ENCODE results near the gene TMEM94.
"Not testable (repeated sequence)": the region's sequence is repeated elsewhere in the genome, so short reads cannot be mapped to it uniquely, and the experiment has no call there.

TMEM94 gene

DNA sequence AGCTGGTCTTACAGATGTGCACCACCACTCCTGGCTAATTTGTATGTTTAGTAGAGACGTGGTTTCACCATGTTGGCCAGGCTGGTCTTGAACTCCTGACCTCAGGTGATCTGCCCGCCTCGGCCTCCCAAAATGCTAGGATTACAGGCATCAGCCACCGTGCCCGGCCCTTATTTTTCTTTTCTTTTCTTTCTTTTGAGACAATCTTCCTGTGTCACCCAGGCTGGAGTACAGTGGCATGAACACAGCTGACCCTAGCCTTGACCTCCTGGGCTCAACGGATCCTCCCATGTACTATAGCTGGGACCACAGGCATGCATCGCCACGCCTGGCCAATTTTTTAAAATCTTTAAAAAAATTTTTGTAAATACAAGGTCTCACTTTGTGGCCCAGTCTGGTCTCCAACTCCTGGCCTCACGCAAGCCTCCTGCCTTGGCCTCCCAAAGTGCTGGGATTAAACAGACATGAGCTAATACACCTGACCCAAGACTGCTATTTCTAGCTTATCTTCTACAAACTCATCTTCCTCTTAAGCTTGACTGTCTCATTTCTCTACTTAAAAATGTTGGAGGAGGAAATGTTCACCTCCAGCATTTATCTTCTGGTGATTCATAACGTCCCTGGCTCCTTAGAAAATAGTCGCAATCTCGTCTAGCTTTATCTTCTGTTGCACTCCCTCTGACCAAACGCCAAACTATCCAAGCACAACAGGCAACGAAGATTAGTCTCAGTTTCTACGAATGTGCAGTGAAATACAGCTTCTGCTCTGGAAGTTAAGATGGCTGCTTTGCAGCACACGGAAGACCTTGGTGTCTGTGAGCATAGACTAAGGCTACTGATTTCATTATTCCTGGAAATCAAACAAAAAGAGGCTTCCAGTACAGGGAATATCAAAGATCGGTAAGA is 8.2 kb upstream of the TMEM94 start:
- DNase-seq: no peak

DNA sequence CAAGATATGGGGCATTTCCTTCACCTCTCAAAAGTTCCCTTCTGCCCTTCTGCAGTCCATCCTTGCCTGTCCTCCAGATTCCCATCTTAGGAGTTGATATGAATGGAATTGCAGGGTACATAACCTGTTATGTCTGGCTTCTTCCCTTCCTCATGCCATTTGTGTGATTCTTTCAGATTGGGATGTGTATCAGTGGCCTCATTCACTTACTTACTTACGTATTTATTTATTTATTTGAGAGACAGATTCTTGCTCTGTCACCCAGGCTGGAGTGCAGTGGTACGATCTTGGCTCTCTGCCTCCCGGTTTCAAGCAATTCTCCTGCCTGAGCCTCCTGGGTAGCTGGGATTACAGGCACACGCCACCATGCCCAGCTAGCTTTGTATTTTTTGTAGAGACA is 6.2 kb upstream of the TMEM94 start:
- no peak for DNase-seq

DNA sequence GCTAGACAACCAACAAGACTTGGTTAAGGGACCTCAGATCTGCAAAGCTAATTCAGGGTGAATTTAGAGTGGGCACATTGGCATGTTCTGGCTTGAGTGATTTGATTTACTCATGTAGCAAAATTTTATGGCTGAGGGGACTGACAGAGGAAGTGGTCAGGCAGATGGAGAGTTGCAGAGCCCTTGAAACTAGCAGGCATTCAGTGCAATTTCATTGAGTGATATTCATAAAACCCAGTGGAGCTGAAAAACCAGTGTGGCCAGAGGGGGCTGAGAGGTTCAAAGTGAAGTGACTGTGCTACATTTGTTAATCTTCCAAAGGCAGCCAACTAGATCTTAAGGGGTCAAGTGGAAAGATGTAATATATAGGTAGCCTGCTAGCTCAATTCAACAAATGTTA is 2.2 kb upstream of the TMEM94 start:
- DNase-seq: no peak

DNA sequence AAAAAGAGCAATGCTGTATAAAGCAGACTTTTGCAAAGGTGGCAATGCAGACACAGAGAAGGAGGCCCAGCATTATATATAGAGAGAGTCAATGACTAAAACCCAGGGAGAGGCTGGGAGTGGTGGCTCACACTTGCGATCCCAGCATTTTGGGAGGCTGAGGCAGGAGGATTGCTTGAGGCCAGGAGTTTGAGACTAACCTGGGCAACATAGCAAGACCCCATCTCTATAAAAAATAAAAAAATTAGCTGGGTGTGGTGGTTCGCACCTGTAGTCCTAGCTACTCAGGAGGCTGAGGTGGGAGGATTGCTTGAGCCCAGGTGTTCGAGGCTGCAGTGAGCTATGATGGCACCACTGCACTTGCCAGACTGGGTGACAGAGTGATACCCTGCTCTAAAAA is 1.8 kb upstream of the TMEM94 start:
- DNase-seq: not testable (repeated sequence)

DNA sequence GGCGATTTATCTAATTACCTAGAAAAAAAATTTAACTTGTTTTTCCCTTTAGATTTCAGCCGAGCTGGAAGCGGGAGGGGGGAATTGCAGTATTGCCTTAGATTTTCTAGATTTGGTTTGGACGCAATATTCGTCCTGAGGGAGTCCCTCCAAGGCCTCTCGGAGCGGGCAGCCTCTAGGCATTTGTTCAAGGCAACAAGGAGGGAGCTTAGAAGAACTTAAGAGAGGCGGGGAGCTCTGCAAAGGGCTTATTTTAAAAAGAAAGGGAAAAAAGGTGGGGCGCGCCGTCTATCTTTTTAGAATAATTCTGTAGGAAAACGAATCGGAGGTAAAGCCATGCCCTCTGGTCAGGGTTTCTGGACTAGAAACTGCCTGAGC is 407 bp upstream of the TMEM94 start:
- no peak for DNase-seq

DNA sequence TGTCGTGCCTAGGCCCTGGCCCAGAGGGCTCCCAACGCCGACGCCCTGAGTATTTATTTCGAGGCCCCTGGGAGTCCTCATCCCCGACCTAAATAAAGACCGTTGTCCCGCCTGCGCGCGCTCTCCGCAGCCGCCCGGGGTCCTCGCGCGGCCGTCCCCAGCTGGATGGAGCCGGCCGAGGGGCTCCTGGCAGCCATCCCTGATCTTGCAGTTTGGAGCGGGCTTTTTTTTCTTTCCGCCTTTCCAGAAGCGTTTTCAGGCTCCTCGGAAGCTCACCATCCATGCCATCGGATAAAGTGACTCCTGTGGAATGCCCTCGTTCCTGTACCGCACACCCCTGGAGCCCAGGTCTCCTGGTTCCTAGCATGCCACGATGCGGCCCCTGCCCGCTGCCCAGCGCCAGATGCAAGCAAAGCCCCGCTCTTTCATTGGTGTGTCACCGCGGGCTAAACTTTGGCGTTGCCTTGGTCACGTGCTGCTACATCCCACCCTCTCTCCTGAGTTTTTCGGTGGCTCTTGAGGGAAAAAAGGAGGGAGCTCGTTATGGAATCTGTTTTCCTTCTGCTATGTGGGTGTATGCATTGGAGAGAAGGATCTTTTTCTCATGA is 716 bp downstream of the TMEM94 start:
- peak; percentile 54 for DNase-seq

DNA sequence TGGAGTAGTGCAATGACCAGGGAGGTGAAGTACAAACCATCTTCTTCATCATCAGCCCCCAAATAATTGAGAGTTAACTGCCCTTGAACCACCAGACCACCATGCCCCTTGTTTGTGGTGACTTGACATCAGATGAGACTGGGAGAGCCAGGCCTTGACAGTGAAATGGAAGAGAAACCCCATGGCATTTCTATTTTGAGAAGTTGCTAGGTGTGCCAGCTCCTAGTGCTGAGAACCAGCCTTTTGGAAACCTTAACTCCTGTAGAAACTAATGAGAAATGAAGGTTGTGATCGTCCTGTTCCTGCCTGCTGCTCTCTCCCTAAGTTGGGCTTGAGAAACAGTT is 2.8 kb downstream of the TMEM94 start:
- DNase-seq: no peak

DNA sequence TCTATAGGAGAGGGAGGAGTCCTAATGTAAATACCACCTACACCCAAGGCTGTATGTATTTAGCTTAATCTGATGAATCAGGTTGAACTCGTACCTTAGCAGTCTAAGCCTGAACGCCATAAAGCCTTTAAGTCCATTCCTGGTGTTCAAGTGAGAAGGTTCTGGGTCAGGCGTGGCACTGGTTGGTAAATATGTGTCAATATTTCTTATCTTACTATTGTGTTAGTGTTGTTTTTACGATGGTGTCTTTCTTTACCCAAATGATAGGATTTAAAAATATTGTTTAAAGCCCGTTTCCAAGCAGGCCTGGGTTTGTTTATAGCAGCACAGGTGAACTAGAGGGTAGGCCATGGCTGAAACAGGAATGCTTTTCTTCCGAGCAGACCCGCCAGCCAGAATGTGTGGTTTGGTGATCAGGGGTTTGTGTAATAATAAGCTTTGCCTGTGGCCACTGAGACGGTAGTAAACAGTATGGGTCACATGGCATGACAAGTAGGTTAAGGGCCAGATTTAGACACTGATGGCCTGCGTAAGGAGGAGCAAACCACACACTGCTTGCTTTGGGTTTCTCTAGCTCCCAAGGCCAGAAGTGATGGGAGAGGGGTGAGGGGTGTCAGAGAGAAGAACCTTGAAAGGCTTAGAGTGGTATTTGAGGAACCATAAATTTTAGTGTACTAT is 3.3 kb downstream of the TMEM94 start:
- no peak for DNase-seq

DNA sequence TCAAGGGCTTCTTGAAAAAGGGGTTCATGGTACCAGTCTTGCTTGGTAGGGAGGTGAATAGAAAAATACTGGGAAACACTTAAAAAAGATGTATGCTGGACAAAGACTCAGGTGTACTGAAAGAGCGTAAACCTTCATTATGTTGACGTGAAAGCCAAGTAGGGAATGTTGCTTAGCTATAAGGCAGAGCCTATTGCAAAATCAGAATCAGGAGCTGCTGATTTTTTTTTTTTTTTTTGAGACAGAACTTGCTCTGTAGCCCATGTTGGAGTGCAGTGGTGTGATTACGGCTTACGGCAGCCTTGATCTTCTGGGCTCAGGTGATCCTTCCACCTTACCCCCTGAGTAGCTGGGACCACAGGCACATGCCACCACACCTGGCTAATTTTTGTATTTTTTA is 3.9 kb downstream of the TMEM94 start:
- DNase-seq: no peak

DNA sequence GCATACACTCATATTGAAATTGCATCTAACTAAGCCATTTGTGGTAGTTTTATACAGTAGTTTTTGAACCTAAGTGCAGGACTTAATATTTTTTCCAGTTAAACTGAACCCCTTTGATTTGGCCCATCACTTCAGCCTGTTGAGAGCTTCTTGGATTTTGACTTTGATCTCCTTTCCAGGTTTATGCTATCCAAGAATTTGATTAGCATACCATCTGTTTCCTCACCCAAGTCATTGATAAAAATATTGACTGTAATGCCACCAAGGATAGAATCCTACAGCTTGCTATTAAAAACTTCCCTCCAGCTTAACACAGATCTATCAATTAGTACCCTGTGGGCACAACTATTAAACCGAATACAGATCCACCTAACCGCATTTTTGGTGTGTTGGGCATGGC is 7.2 kb downstream of the TMEM94 start:
- DNase-seq: no peak

DNA sequence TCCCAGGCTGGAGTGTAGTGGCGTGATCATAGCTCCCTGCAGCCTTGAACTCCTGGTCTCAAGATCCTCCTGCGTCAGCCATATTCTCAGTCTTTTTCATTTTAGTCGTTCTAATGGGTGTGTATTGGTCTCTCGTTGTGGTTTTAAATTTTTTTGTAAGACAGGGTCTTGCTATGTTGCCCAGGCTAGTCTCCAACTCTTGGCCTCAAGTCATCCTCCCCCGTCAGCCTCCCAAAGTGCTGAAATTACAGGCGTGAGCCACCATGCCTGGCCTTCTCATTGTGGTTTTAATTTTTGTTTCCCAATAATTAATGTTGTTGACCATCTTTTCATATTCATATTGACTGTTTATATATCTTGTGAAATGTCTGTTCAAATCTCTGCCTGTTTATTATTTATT is 8.6 kb downstream of the TMEM94 start:
- no peak for DNase-seq

DNA sequence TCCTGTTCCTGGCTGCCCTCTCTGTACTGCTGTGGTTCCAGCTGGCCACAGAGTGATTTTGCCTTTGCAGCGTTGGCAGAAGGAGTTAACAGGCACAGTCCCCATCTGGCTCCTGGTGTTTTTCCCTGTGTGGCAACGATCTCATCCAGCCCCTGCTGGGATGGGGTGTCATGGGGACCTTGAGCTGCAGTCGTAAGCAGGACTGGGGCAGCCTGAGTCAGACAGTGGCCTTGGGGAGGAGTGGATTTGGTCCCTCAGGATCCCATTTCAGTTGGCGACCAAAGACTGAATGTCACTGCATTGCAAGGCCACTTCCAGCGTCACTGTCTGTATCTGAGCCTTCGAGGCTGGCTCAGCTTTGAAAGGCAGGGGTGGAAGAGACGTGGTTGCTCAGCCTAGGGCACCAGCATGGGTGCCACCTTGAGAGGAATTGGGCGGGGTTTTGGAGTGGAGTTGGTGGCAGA is 11.9 kb downstream of the TMEM94 start:
- peak; percentile 79 for DNase-seq

DNA sequence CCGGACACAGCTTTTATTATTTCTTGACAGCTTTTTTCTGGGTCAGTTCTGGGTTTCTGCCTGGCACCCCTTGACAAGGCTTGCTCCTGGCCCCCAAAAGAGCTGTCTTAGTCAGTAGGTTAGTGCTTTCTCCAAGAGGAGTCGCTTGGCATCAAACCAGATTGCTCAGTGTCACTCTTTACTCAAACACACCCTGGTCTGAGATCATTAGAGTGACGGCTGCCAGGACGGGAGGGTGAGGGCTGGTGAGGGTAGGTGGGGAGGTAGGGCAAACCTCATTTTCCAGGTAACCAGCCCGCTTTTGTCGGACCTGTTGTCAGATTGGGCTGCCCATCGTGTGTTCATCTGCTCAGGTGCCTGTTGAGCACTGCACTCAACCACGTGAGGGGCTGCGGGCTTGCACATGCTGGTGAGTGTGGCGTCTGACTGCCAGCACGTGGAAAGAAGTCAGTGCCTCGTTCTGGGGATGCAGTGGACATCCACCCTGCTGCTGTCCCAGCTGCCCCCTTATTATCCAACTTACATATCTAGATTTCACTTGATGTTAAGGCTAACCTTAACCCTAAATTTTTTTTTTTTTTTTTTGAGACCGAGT is 12.4 kb downstream of the TMEM94 start:
- DNase-seq: peak; percentile 13

DNA sequence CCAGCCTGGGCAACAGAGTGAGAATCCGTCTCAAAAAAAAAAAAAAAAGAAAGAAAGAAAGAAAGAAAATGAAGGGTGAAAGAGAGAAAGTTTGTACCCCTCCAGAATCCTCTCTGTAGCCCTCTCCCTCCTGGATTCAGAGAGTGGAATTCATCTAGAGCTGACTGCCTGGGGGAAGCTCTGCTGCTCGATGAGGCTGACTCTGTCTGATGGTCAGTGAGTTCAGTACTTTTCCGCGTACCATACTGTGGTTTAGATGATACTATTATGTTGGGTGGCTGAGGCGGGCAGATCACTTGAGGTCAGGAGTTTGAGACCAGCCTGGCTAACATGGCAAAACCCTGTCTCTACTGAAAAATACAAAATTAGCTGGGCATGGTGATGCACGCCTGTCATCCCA is 14.8 kb downstream of the TMEM94 start:
- no peak for DNase-seq

DNA sequence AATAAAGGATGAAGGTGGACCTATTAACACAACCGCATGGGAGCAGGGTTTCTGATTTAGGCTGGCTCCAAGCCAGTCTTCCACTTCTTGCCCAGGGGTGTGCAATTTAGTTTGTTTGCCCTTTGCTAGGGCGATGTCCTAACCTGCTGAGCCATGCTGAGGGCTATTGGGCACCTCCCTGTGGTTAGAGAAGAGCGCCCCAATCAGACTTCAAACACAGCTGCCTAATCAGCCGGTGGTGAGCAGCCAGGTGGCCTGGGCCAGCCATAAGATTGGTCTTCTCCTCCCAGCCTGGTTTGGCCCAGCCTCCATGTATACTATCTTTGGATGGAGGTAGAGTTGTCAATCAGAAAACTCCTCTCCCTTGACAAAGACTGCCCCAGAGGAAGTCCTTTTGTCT is 15.7 kb downstream of the TMEM94 start:
- DNase-seq: no peak

DNA sequence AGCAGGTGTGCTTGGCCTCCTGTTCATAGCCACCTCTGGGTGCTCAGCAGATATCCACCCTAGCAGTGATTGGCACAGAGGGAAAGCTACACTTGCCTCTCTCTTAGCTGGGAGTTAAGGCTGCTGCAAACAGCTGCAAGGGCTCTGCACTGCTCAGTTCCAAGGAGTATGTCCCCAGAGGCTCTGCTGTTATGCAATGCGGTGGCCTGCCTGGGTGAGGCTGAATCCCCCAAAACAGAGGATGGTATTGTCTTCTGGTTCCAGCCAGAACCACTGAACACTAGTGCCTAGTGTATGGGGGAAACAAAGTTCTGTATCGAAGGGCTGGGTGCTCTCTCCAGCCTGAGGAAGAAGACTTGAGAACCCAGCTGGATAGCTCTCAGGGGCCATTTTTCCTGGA is 16.8 kb downstream of the TMEM94 start:
- DNase-seq: no peak

DNA sequence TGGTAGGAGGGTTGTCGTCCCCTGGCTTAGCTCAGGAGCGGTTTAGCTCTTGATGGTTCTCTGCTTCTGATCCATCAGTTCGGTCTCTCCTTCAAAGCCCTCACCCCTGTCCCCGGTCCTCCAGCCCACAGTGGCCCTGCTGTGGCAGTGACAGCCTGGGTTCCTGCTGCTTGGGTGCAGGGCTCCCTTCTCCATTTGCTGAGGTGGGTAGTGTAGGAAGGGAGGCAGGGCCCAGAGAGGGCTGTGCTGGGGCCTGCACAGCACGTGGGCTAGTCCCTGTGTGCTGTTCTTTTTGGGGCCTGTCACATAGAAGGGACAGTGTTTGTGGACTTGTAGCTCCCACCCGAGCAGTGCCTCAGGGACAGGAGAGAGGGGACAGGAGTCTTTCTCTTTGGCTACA is 18.3 kb downstream of the TMEM94 start:
- DNase-seq: no peak

DNA sequence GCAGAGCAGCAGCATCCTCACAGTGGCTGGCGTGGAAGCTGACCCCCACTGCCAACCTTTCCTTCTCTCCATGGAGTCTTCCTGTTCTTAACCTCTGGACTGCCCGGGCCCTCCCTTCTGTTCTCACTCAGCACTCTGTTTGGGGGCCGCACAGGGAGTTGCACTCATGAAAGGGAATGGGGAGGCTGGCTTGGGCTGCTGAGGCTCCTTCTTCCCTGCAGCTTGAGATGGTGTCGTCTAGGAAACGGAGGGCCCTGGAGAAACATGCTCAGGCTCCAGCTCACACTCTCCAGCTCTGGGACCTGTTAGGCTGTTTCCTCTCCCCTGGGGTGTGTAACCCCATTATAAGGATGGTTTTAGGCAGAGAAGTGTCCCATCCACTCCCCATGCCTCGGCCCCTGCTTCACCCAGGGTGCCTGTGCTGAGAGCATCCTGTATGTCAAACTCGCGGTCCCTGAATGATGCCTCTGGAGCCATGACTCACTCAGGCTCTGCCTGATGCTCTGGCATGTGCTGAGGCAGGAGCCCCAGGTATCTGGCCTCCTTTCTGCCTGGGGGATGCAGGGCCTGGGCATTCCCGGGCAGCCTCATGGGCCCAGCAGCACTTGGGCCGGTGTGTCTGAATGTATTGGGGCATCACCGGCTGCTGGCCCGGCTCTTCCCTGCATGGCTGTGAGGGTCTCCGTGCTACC is 18.9 kb downstream of the TMEM94 start:
- no peak for DNase-seq

DNA sequence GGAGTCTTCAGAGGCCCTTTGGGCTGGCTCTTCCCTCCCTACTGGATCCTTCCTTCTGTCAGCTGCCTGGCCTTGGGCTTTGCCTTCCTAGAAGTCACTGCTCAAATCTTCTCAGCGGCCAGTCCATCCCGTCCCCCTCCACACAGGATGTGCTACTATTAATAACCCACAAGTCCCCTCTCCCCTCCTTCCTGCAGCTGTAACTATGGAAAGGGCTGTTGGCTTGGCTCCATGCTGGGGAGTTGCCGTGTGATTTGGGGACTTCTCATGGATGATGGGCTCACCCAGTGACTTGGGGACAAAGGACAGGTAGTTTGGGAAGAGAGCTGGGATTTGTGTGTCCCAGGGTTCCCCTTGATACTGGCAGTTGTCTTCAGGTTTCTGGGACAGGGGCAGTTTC is 19.4 kb downstream of the TMEM94 start:
- DNase-seq: no peak

DNA sequence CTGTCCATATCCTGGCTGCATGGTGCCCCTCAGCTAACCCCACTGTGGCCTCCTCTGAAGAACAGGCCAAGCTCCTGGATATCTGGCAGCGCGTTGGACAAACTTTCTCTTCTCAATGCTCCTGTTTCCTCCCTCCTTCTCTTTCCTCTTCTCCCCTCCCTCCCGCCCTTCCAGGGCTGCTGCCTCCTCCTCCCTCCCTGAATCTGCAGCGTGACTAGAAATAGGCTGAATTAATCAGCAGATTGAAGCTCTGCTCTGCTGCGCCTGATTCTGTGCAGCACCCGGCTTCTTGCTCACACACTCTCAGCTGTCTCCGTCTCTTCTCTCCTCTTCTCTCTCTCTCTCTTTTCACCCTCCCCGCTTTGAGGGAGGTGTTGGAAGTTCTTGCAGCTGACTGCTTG is 19.8 kb downstream of the TMEM94 start:
- DNase-seq: no peak

DNA sequence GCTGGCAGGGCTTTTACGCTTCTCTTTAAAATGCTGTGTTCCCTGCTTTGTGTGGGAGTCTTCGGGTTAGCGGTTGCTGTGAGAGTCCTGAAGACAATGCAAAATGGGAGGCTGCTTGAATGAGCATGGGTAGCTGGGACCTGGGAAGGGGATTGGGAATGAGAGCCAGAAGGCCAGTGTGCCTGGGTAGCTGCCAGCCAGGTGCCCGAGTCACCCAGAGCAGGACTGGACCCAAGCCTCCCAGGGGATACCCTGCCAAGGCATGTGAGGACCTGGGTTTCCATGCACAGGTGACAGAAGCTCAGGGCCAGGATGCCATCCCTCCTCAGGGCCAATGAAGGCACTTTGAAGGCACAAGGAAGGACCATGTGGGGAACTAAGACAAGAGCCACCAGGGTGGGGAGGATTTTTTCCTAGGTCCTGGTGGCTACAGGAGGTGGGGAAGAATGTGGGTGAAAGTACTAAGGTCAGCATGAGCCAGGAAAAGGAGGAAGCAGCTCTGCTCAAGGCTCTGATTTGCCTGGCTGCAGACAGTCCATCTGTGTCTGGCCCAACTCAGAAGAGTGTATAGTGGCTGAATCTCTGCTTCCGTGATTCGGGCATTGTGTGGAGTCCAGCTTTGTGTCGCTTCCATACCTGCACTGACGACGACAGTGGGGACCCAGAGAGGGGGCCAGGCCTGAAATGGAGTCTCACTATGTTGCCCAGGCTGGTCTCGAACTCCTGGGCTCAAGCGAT is 20.5 kb downstream of the TMEM94 start:
- DNase-seq: no peak

DNA sequence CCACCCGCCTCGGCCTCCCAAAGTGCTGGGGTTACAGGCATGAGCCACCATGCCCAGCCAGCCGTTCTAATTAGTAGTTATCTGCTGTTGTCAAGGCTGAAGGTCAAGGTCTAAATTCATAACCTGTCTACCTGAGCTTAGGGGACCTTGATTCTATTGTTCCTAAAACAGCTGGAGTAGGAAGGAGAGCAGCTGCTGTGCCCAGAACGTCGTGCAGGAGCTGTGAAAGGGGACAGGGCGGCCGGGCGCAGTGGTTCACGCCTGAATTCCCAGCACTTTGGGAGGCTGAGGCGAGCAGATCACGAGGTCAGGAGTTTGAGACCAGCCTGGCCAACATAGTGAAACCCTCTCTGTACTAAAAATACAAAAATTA is 21.0 kb downstream of the TMEM94 start:
- DNase-seq: not testable (repeated sequence)
